ENCODE results near the gene ADGRD1.

ADGRD1 gene

GRCh38 chr12:131072451-131073230, 118.9 kb downstream of the ADGRD1 start:
- no peak for DNase-seq (ENCODE audit: low read depth in 2 of 2)

GRCh38 chr12:131074221-131075083, 120.7 kb downstream of the ADGRD1 start:
- no peak for DNase-seq (ENCODE audit: low read depth in 2 of 2)

- DNase-seq (ENCODE audit: low read depth in 2 of 2) = no peak
Observed at GRCh38 chr12:131075194-131075593, 121.5 kb downstream of the ADGRD1 start.

- DNase-seq (ENCODE audit: low read depth in 2 of 2) = no peak
Observed at GRCh38 chr12:131075611-131076010, 121.9 kb downstream of the ADGRD1 start.

- no peak for DNase-seq (ENCODE audit: low read depth in 2 of 2)
Observed at GRCh38 chr12:131076296-131076695, 122.6 kb downstream of the ADGRD1 start.

- DNase-seq (ENCODE audit: low read depth in 2 of 2) = no peak
Observed at GRCh38 chr12:131076791-131077747, 123.4 kb downstream of the ADGRD1 start.

GRCh38 chr12:131077931-131078391, 124.3 kb downstream of the ADGRD1 start:
- DNase-seq (ENCODE audit: low read depth in 2 of 2) = no peak

GRCh38 chr12:131082290-131083194, 128.8 kb downstream of the ADGRD1 start:
- DNase-seq (ENCODE audit: low read depth in 2 of 2) = no peak

- no peak for DNase-seq (ENCODE audit: low read depth in 2 of 2)
Observed at GRCh38 chr12:131084341-131085011, 130.8 kb downstream of the ADGRD1 start.

- DNase-seq (ENCODE audit: low read depth in 2 of 2) = no peak
Observed at GRCh38 chr12:131085125-131085815, 131.6 kb downstream of the ADGRD1 start.

GRCh38 chr12:131085816-131086591, 132.3 kb downstream of the ADGRD1 start:
- DNase-seq (ENCODE audit: low read depth in 2 of 2) = no peak

- DNase-seq (ENCODE audit: low read depth in 2 of 2) = no peak
Observed at GRCh38 chr12:131087302-131087818, 133.7 kb downstream of the ADGRD1 start.

GRCh38 chr12:131087991-131088700, 134.4 kb downstream of the ADGRD1 start:
- no peak for DNase-seq (ENCODE audit: low read depth in 2 of 2)

GRCh38 chr12:131088701-131089530, 135.2 kb downstream of the ADGRD1 start:
- no peak for DNase-seq (ENCODE audit: low read depth in 2 of 2)

GRCh38 chr12:131089531-131090273, 136.0 kb downstream of the ADGRD1 start:
- no peak for DNase-seq (ENCODE audit: low read depth in 2 of 2)

Measured in fibroblast of skin of left biceps (primary cell).